ENCODE measurements around the gene CHD6.

- TF ChIP-seq POLR2A (IDR thresholded peaks at IDR 0.05; ENCODE audit: low read depth, low read length) = no peak
- no peak for TF ChIP-seq TAF1 (IDR thresholded peaks at IDR 0.05; ENCODE audit: low read depth, low read length)
- no peak for TF ChIP-seq SPI1 (IDR thresholded peaks at IDR 0.05; ENCODE audit: low read depth, low read length)
- TF ChIP-seq POLR2AphosphoS5 (IDR thresholded peaks at IDR 0.05; ENCODE audit: low read depth, low read length) = no peak
Measured at GRCh38 chr20:41359541-41360011, 258.6 kb downstream of the CHD6 start.

Data from GM12891 (cell line).